T-helper 9 cell (primary cell): Measurements from ENCODE around the gene POLR1E.

Experiments
- DNase-seq: peaks from one replicate; pipeline ENCODE4 v3.0.0-alpha.2; 2020

POLR1E gene

GRCh38 chr9:37541465-37541864, 55.7 kb downstream of the POLR1E start:
- no peak for DNase-seq

GRCh38 chr9:37542488-37542887, 56.7 kb downstream of the POLR1E start:
- DNase-seq = no peak

GRCh38 chr9:37542895-37543294, 57.1 kb downstream of the POLR1E start:
- no peak for DNase-seq

- DNase-seq = no peak
Measured at GRCh38 chr9:37543468-37543867, 57.7 kb downstream of the POLR1E start.

GRCh38 chr9:37547328-37547878, 61.7 kb downstream of the POLR1E start:
- DNase-seq = no peak

- no peak for DNase-seq
Measured at GRCh38 chr9:37549527-37549926, 63.8 kb downstream of the POLR1E start.

- DNase-seq = no peak
Measured at GRCh38 chr9:37550781-37551180, 65.0 kb downstream of the POLR1E start.

- no peak for DNase-seq
Measured at GRCh38 chr9:37551468-37551867, 65.7 kb downstream of the POLR1E start.

GRCh38 chr9:37551888-37552287, 66.1 kb downstream of the POLR1E start:
- DNase-seq = no peak
